Esophagus muscularis mucosa (tissue), 4 donors: ENCODE data around the gene CPLANE2. TPM values are rescaled to one million over a fixed set of nuclear protein-coding genes. Genes with fewer than 3 reads are reported as not detected.
A peak's percentile ranks its signal among the peaks of the same experiment; 100 is the strongest.

ENCODE experiments used
- DNase-seq: peaks from one replicate; pipeline ENCODE4 v3.0.0-alpha.2; 2017; ENCODE audit errors: extremely low spot score
- H3K27ac ChIP-seq, 4 donors: fragments of 200-600 bp; sonication (generic); replicated peaks in 1 of 4; 1 replicate in 3 of 4; 2 replicates in 1 of 4; pipeline ENCODE4 v1.5.1; 2016 to 2019; ENCODE audit warnings: mild to moderate bottlenecking in 1 of 4
- H3K27me3 ChIP-seq, 4 donors: fragments of 200-600 bp; sonication (generic); one replicate each; pipeline versions ENCODE4 v1.5.1 to v1.6.0; 2016 to 2019
- H3K36me3 ChIP-seq, 4 donors: fragments of 200-600 bp; sonication (generic); one replicate each; pipeline ENCODE4 v1.5.1; 2016 to 2019
- H3K4me1 ChIP-seq, 4 donors: fragments of 200-600 bp; sonication (generic); one replicate each; pipeline ENCODE4 v1.5.1; 2016 to 2019
- H3K4me3 ChIP-seq, 4 donors: fragments of 200-600 bp; sonication (generic); 1 replicate in 2 of 4; 2 replicates in 2 of 4; pipeline ENCODE4 v1.5.1; 2016 to 2019; ENCODE audit warnings: mild to moderate bottlenecking in 4 of 4, moderate library complexity in 1 of 4
- H3K9me3 ChIP-seq, 4 donors: fragments of 200-600 bp; sonication (generic); 1 replicate in 3 of 4; 2 replicates in 1 of 4; pipeline ENCODE4 v1.5.1; 2016 to 2019
- EP300 ChIP-seq: sonication (generic); formaldehyde crosslinking; IDR thresholded peaks from one replicate; pipeline ENCODE4 v1.6.1; 2017; ENCODE audit warnings: antibody characterized with exemption
- POLR2A ChIP-seq: fragments of 450-650 bp; IDR thresholded peaks from one replicate; pipeline ENCODE4 v1.6.1; 2017; ENCODE audit warnings: antibody characterized with exemption, moderate library complexity, mild to moderate bottlenecking, low read depth
- POLR2AphosphoS5 ChIP-seq, 2 donors: sonication (generic); formaldehyde crosslinking; IDR thresholded peaks; one replicate each; pipeline ENCODE4 v1.6.1; 2017; ENCODE audit warnings: antibody characterized with exemption in 2 of 2
- WGBS: methylation state at CpG from one replicate; pipeline ENCODE4 v1.1.5; 2018; 5-methylcytosine and 5-hydroxymethylcytosine counted together
- intact Hi-C: fragments of 100-400 bp; cut with DNase I; formaldehyde crosslinking; loops from one replicate; pipeline ENCODE4 v1.15.1; 2023
- total RNA-seq, 4 donors: library from RNA; depleted of rRNA; stranded (reverse); fragments of >200 nt; gene quantifications; one replicate each; pipeline versions ENCODE4 v1.1.0 to v1.2.1, GENCODE V29; 2016
- TF ChIP-seq, protein P1 (sequence below), 3 experiments: fragments of 200-600 bp in 2 of 3; fragments of 450-650 bp in 1 of 3; sonication (generic) in 2 of 3; IDR thresholded peaks; one replicate each; pipeline ENCODE4 v1.5.1; 2017 to 2019; ENCODE audit warnings: antibody characterized with exemption in 3 of 3, mild to moderate bottlenecking in 2 of 3, moderate library complexity in 1 of 3

Gene CPLANE2
- total RNA-seq, 4 donors from 2014 or later, result 7.5 to 26.0 (median 12.2) TPM

GRCh38 chr1:16189003-16189402, 48.0 kb downstream of the CPLANE2 start:
- Histone ChIP-seq H3K9me3 (no peaks in the 10 kb centered on the region), H3K27me3 (no peaks in the 10 kb centered on the region), H3K36me3 (no peaks in the 10 kb centered on the region), H3K4me3 (no peak overlapping the region), H3K4me1 (peaks cover 7 to 27% (median 21%) of the 10 kb centered on the region in 4 donors), H3K27ac (peak overlapping the region in 1 of 4 donors; percentile 1)
- 56% methylated on average over 6 of the region's 6 CpGs for WGBS
- no peak for TF ChIP-seq POLR2A
- TF ChIP-seq, protein P1, sequence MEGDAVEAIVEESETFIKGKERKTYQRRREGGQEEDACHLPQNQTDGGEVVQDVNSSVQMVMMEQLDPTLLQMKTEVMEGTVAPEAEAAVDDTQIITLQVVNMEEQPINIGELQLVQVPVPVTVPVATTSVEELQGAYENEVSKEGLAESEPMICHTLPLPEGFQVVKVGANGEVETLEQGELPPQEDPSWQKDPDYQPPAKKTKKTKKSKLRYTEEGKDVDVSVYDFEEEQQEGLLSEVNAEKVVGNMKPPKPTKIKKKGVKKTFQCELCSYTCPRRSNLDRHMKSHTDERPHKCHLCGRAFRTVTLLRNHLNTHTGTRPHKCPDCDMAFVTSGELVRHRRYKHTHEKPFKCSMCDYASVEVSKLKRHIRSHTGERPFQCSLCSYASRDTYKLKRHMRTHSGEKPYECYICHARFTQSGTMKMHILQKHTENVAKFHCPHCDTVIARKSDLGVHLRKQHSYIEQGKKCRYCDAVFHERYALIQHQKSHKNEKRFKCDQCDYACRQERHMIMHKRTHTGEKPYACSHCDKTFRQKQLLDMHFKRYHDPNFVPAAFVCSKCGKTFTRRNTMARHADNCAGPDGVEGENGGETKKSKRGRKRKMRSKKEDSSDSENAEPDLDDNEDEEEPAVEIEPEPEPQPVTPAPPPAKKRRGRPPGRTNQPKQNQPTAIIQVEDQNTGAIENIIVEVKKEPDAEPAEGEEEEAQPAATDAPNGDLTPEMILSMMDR (IDR thresholded peaks at IDR 0.05), result no peak
- TF ChIP-seq POLR2AphosphoS5 (IDR thresholded peaks at IDR 0.05), result no peak
- no peak for TF ChIP-seq EP300
- no peak for DNase-seq
- intact Hi-C loops, result no loop called here

- Histone ChIP-seq H3K9me3 (no peaks in the 10 kb centered on the region), H3K4me3 (no peak overlapping the region), H3K36me3 (no peaks in the 10 kb centered on the region), H3K27ac (no peak overlapping the region), H3K4me1 (peaks cover 8 to 33% (median 25%) of the 10 kb centered on the region in 4 donors), H3K27me3 (no peaks in the 10 kb centered on the region)
- TF ChIP-seq POLR2AphosphoS5 (IDR thresholded peaks at IDR 0.05), result peak in 1 of 2 donors; percentile 49
- no peak for TF ChIP-seq EP300
- TF ChIP-seq, protein P1 (IDR thresholded peaks at IDR 0.05), result peak; percentile 98 to 99 (median 98)
- no peak for TF ChIP-seq POLR2A
- WGBS, result 40% methylated on average over 9 of the region's 15 CpGs
- intact Hi-C loops, result loop anchor here (1.0 kb wide), 1 partner anchor 109 kb away; no protein-coding TSS in a partner anchor
- no peak for DNase-seq
These were observed 49.1 kb downstream of the CPLANE2 start for GRCh38 chr1:16187748-16188401.

DNA sequence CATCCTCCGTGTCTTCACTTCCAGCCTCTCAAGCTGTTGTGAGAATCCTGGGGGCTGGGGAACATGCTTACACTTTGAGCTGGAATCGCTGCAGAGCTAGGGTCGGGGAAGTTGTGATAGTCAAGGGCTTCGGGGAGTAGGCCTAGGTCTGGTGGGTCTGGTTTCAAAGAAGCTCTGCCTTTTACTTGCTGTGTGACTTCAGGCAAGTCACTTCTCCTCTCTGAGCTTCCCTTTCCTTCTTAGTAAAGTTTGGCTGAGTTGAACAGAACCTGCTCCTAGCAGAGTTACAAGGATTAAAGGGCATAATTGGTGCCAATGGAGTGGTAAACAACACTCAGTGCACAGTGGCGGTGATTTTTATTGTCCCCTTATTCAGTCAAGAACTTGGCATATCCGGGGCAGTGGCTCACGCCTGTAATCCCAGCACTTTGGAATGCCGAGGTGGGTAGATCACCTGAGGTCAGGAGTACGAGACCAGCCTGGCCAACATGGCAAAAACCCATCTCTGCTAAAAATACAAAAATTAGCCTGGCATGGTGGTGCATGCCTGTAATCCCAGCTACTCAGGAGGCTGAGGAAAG, 50.2 kb downstream of the CPLANE2 start:
- WGBS, result 90% methylated on average over 5 of the region's 9 CpGs
- DNase-seq, result no peak
- TF ChIP-seq EP300 (no peak), POLR2A (no peak), POLR2AphosphoS5 (IDR thresholded peaks at IDR 0.05) (no peak)
- TF ChIP-seq, protein P1 (IDR thresholded peaks at IDR 0.05), result no peak
- H3K4me3 ChIP-seq, result no peak overlapping the region
- intact Hi-C loops, result loop anchor here (1.0 kb wide), 1 partner anchor 107 kb away; no protein-coding TSS in a partner anchor
- no peaks in the 10 kb centered on the region for H3K9me3 ChIP-seq
- no peak overlapping the region for H3K27ac ChIP-seq
- peaks cover 20 to 43% (median 36%) of the 10 kb centered on the region in 4 donors for H3K4me1 ChIP-seq
- no peaks in the 10 kb centered on the region for H3K27me3 ChIP-seq
- no peaks in the 10 kb centered on the region for H3K36me3 ChIP-seq

- intact Hi-C loops, result loop anchor here (5.0 kb wide), 1 partner anchor 42 kb away; no protein-coding TSS in a partner anchor
- Histone ChIP-seq H3K36me3 (no peaks in the 10 kb centered on the region), H3K4me3 (no peak overlapping the region), H3K9me3 (no peaks in the 10 kb centered on the region), H3K4me1 (peaks cover 32 to 57% (median 46%) of the 10 kb centered on the region in 4 donors), H3K27ac (peak overlapping the region in 3 of 4 donors; percentile 20 to 91 (median 37)), H3K27me3 (no peaks in the 10 kb centered on the region)
- 100% methylated on average over 5 of the region's 10 CpGs for WGBS
- no peak for DNase-seq
- TF ChIP-seq EP300, result no peak
- TF ChIP-seq, protein P1 (IDR thresholded peaks at IDR 0.05), result no peak
- TF ChIP-seq POLR2AphosphoS5 (IDR thresholded peaks at IDR 0.05), result no peak
- TF ChIP-seq POLR2A, result no peak
These were observed 52.3 kb downstream of the CPLANE2 start for GRCh38 chr1:16184557-16185303.
